WTC11 (cell line): ENCODE results near the gene C19orf85. TPM values are rescaled to one million over a fixed set of nuclear protein-coding genes. Genes with fewer than 3 reads are reported as not detected.

Experiments
- ATAC-seq: fragments of 200-7000 bp; cut with Tn5 transposase; 2 replicates; pipeline ENCODE4 v1.10.0; 2021; ENCODE audit warnings: mild to moderate bottlenecking, moderate library complexity
- CTCF ChIA-PET: fragments of 300-600 bp; sonication (Branson Sonifier 250); formaldehyde crosslinking; loops from one replicate; lab custom pipeline; 2021; ENCODE audit warnings: antibody characterized with exemption; lab: Charles Lee
- POLR2A ChIA-PET: fragments of 350-600 bp; sonication (Branson Sonifier 250); formaldehyde crosslinking; loops from one replicate; lab custom pipeline; 2021; ENCODE audit warnings: antibody characterized with exemption; lab: Charles Lee
- DNase-seq: peaks from one replicate; pipeline ENCODE4 v3.0.0; 2021; ENCODE audit warnings: low spot score
- H3K27ac Mint-ChIP-seq: 2 replicates; pipeline ENCODE4 v1.8.0; 2021; ENCODE audit warnings: mixed read lengths
- H3K27me3 Mint-ChIP-seq: 2 replicates; pipeline ENCODE4 v1.8.0; 2021; ENCODE audit warnings: low read depth, mild to moderate bottlenecking, moderate library complexity, mixed read lengths
- H3K36me3 Mint-ChIP-seq: 2 replicates; pipeline ENCODE4 v1.8.0; 2021; ENCODE audit warnings: mixed read lengths
- H3K4me1 Mint-ChIP-seq: 2 replicates; pipeline ENCODE4 v1.8.0; 2022; ENCODE audit warnings: mixed read lengths
- H3K4me3 Mint-ChIP-seq: 2 replicates; pipeline ENCODE4 v1.8.0; 2021; ENCODE audit warnings: mild to moderate bottlenecking, moderate library complexity, mixed read lengths
- H3K9me3 Mint-ChIP-seq: 2 replicates; pipeline ENCODE4 v1.8.0; 2021; ENCODE audit warnings: mixed read lengths
- AFF4 ChIP-seq: sonication (generic); formaldehyde crosslinking; IDR thresholded peaks from 2 replicates; pipeline ENCODE4 v1.8.1; 2023; ENCODE audit warnings: mild to moderate bottlenecking, missing genetic modification reagents, borderline replicate concordance
- CTCF ChIP-seq: fragments of 200-600 bp; IDR thresholded peaks from 2 replicates; pipeline ENCODE4 v1.8.0; 2022; ENCODE audit warnings: antibody characterized with exemption
- E2F1 ChIP-seq: sonication (generic); formaldehyde crosslinking; IDR thresholded peaks from 2 replicates; pipeline ENCODE4 v1.8.0; 2022; ENCODE audit warnings: mild to moderate bottlenecking, missing genetic modification reagents
- E2F4 ChIP-seq: sonication (generic); formaldehyde crosslinking; IDR thresholded peaks from 2 replicates; pipeline ENCODE4 v1.8.1; 2022; ENCODE audit warnings: low read depth, mild to moderate bottlenecking, moderate library complexity, missing genetic modification reagents, borderline replicate concordance
- ESRRA ChIP-seq: sonication (generic); formaldehyde crosslinking; IDR thresholded peaks from 2 replicates; pipeline ENCODE4 v1.8.1; 2022; ENCODE audit warnings: mild to moderate bottlenecking, missing genetic modification reagents, borderline replicate concordance
- FOXP4 ChIP-seq: sonication (generic); formaldehyde crosslinking; IDR thresholded peaks from 2 replicates; pipeline ENCODE4 v1.8.0; 2022; ENCODE audit warnings: mild to moderate bottlenecking, missing genetic modification reagents
- GABPB1 ChIP-seq: sonication (generic); formaldehyde crosslinking; IDR thresholded peaks from 2 replicates; pipeline ENCODE4 v1.8.1; 2023; ENCODE audit warnings: mild to moderate bottlenecking, missing genetic modification reagents
- GRHL2 ChIP-seq: fragments of 250-450 bp; sonication (Bioruptor Pico); IDR thresholded peaks from 2 replicates; pipeline ENCODE4 v1.8.0; 2022; ENCODE audit warnings: mild to moderate bottlenecking, moderate library complexity; ENCODE audit not compliant: insufficient replicate concordance, severe bottlenecking
- GTF2I ChIP-seq: fragments of 250-450 bp; sonication (Bioruptor Pico); conservative IDR thresholded peaks from 2 replicates; pipeline ENCODE4 v1.4.0; 2021; ENCODE audit warnings: mild to moderate bottlenecking
- HMGA2 ChIP-seq: fragments of 250-450 bp; sonication (Bioruptor Pico); IDR thresholded peaks from 2 replicates; pipeline ENCODE4 v1.4.0; 2021; ENCODE audit warnings: mild to moderate bottlenecking, moderate library complexity
- JAZF1 ChIP-seq: fragments of 250-450 bp; sonication (Bioruptor Pico); IDR thresholded peaks from 2 replicates; pipeline ENCODE4 v1.9.0; 2021; ENCODE audit warnings: moderate library complexity, mild to moderate bottlenecking, inconsistent platforms
- JUN ChIP-seq: sonication (generic); formaldehyde crosslinking; IDR thresholded peaks from 2 replicates; pipeline ENCODE4 v1.8.0; 2023; ENCODE audit warnings: mild to moderate bottlenecking, missing genetic modification reagents
- KAT7 ChIP-seq: sonication (generic); formaldehyde crosslinking; IDR thresholded peaks from 2 replicates; pipeline ENCODE4 v1.8.1; 2023; ENCODE audit warnings: missing genetic modification reagents, mild to moderate bottlenecking, borderline replicate concordance
- MYBL2 ChIP-seq: sonication (generic); formaldehyde crosslinking; IDR thresholded peaks from 2 replicates; pipeline ENCODE4 v1.8.1; 2023; ENCODE audit warnings: mild to moderate bottlenecking, moderate library complexity, missing genetic modification reagents
- NR1H2 ChIP-seq: sonication (generic); formaldehyde crosslinking; IDR thresholded peaks from 2 replicates; pipeline ENCODE4 v1.9.0; 2021; ENCODE audit warnings: mild to moderate bottlenecking, moderate library complexity, missing genetic modification reagents
- OVOL2 ChIP-seq: fragments of 250-450 bp; sonication (Bioruptor Pico); IDR thresholded peaks from 2 replicates; pipeline ENCODE4 v1.9.0; 2021; ENCODE audit warnings: mild to moderate bottlenecking, borderline replicate concordance
- RORB ChIP-seq: fragments of 250-450 bp; sonication (Bioruptor Pico); IDR thresholded peaks from 2 replicates; pipeline ENCODE4 v1.9.0; 2021; ENCODE audit warnings: mild to moderate bottlenecking
- SMAD3 ChIP-seq: sonication (generic); formaldehyde crosslinking; IDR thresholded peaks from 2 replicates; pipeline ENCODE4 v1.8.0; 2022; ENCODE audit warnings: missing genetic modification reagents, mild to moderate bottlenecking, borderline replicate concordance
- TCF7 ChIP-seq: sonication (generic); formaldehyde crosslinking; IDR thresholded peaks from 2 replicates; pipeline ENCODE4 v1.8.0; 2022; ENCODE audit warnings: mild to moderate bottlenecking, low read depth, missing genetic modification reagents, moderate library complexity
- ZNF138 ChIP-seq: sonication (generic); formaldehyde crosslinking; conservative IDR thresholded peaks from 2 replicates; pipeline ENCODE4 v1.8.1; 2022; ENCODE audit warnings: mild to moderate bottlenecking, moderate library complexity, missing genetic modification reagents
- ZNF281 ChIP-seq: sonication (generic); formaldehyde crosslinking; IDR thresholded peaks from 2 replicates; pipeline ENCODE4 v1.8.0; 2023; ENCODE audit warnings: mild to moderate bottlenecking, missing genetic modification reagents
- ZNF396 ChIP-seq: fragments of 250-450 bp; sonication (Bioruptor Pico); IDR thresholded peaks from 2 replicates; pipeline ENCODE4 v1.8.0; 2021; ENCODE audit warnings: mild to moderate bottlenecking, moderate library complexity, borderline replicate concordance
- total RNA-seq: library from RNA; stranded (reverse); gene quantifications from 3 replicates; pipeline ENCODE4 v1.2.3, GENCODE V29; 2021

C19orf85 gene
- total RNA-seq, 1 experiment from 2014 or later: 2.2 TPM

GRCh38 chr19:55479045-55479444, 14.5 kb upstream of the C19orf85 start:
- TF ChIP-seq SMAD3 (CRISPR knock-in tag): no peak
- no peak for TF ChIP-seq ZNF138
- no peak for TF ChIP-seq TCF7
- TF ChIP-seq ZNF396 (CRISPR knock-in tag): no peak
- no peak for TF ChIP-seq MYBL2 (CRISPR knock-in tag)
- TF ChIP-seq GRHL2 (CRISPR knock-in tag): no peak
- no peak for TF ChIP-seq OVOL2 (CRISPR knock-in tag)
- TF ChIP-seq RORB (CRISPR knock-in tag): no peak
- TF ChIP-seq HMGA2: no peak
- TF ChIP-seq E2F4 (CRISPR knock-in tag): no peak
- no peak for TF ChIP-seq KAT7 (CRISPR knock-in tag)
- TF ChIP-seq ZNF281 (CRISPR knock-in tag): no peak
- no peak for TF ChIP-seq JUN (CRISPR knock-in tag)
- TF ChIP-seq, all 79 proteins: peak for 0
- no peaks in the 10 kb centered on the region for H3K36me3 Mint-ChIP-seq
- CTCF ChIA-PET: interaction anchor here (1.7 to 4.5 kb wide), 2 partner anchors 12 to 25 kb away, joined by 6 to 68 read pairs; no protein-coding TSS in a partner anchor
- H3K4me1 Mint-ChIP-seq: peaks cover 18% of the 10 kb centered on the region
- peaks cover 9% of the 10 kb centered on the region for H3K27me3 Mint-ChIP-seq
- H3K4me3 Mint-ChIP-seq: peak overlapping the region; percentile 18; the same call in 1 of the 2 replicates
- ATAC-seq (no peak), DNase-seq (no peak)
- H3K27ac Mint-ChIP-seq: peak overlapping the region; percentile 17; the same call in 1 of the 2 replicates
- POLR2A ChIA-PET: no interaction called here
- H3K9me3 Mint-ChIP-seq: no peaks in the 10 kb centered on the region

GRCh38 chr19:55478364-55478763, 13.8 kb upstream of the C19orf85 start:
- ChIA-PET POLR2A (no interaction called here), CTCF (interaction anchor here (1.7 to 4.5 kb wide), 2 partner anchors 11 to 26 kb away, joined by 6 to 68 read pairs; no protein-coding TSS in a partner anchor)
- no peak for TF ChIP-seq JAZF1 (CRISPR knock-in tag)
- no peak for TF ChIP-seq ESRRA (CRISPR knock-in tag)
- TF ChIP-seq E2F4 (CRISPR knock-in tag): no peak
- no peak for TF ChIP-seq NR1H2 (CRISPR knock-in tag)
- TF ChIP-seq GABPB1: no peak
- no peak for TF ChIP-seq AFF4
- no peak for TF ChIP-seq GTF2I (CRISPR knock-in tag)
- TF ChIP-seq CTCF: no peak
- TF ChIP-seq E2F1: no peak
- no peak for TF ChIP-seq FOXP4 (CRISPR knock-in tag)

More at GRCh38 chr19:55478364-55478763, 13.8 kb upstream of the C19orf85 start:
- Mint-ChIP-seq H3K9me3 (no peaks in the 10 kb centered on the region), H3K4me1 (peaks cover 23% of the 10 kb centered on the region), H3K4me3 (peak overlapping the region; percentile 85), H3K36me3 (no peaks in the 10 kb centered on the region), H3K27me3 (peaks cover 9% of the 10 kb centered on the region), H3K27ac (peak overlapping the region; percentile 77)
- DNase-seq (no peak), ATAC-seq (no peak)
